HG03196 (cell line): ENCODE results near the gene ARAP3.

Experiments used
- ATAC-seq: cut with Tn5 transposase; IDR thresholded peaks from one replicate; pipeline ENCODE4 v1.9.1; 2021; ENCODE audit not compliant: unreplicated experiment

The ARAP3 gene

GRCh38 chr5:141647242-141647641 is 34.8 kb downstream of the ARAP3 start:
- no peak for ATAC-seq

- no peak for ATAC-seq
Observed at GRCh38 chr5:141646026-141646425, 36.0 kb downstream of the ARAP3 start.

GRCh38 chr5:141641634-141642267 is 40.3 kb downstream of the ARAP3 start:
- peak; percentile 48 for ATAC-seq

GRCh38 chr5:141640698-141641097 is 41.3 kb downstream of the ARAP3 start:
- ATAC-seq: no peak

- no peak for ATAC-seq
Observed at GRCh38 chr5:141640051-141640415, 42.0 kb downstream of the ARAP3 start.

GRCh38 chr5:141639357-141640050 is 42.5 kb downstream of the ARAP3 start:
- ATAC-seq: no peak

GRCh38 chr5:141638771-141639170 is 43.3 kb downstream of the ARAP3 start:
- ATAC-seq: no peak

GRCh38 chr5:141637767-141638419 is 44.1 kb downstream of the ARAP3 start:
- ATAC-seq: no peak

GRCh38 chr5:141637123-141637766 is 44.8 kb downstream of the ARAP3 start:
- ATAC-seq: peak; percentile 11

- peak; percentile 69 for ATAC-seq
Observed at GRCh38 chr5:141636413-141637122, 45.5 kb downstream of the ARAP3 start, which contains the start of the genes HDAC3 and RELL2. Gene HDAC3 (minus strand): TSS chr5:141636849. CDS start chr5:141636790, 59 bp downstream. Gene RELL2 (plus strand): TSS chr5:141636997. CDS start chr5:141638226, 1,229 bp downstream.

GRCh38 chr5:141636106-141636412 is 46.0 kb downstream of the ARAP3 start:
- ATAC-seq: no peak

- no peak for ATAC-seq
Observed at GRCh38 chr5:141635646-141636045, 46.4 kb downstream of the ARAP3 start.

GRCh38 chr5:141634720-141635119 is 47.3 kb downstream of the ARAP3 start:
- ATAC-seq: no peak

GRCh38 chr5:141633871-141634561 is 48.0 kb downstream of the ARAP3 start:
- ATAC-seq: peak; percentile 61

- ATAC-seq: no peak
Observed at GRCh38 chr5:141632650-141633049, 49.4 kb downstream of the ARAP3 start.

GRCh38 chr5:141630570-141631140 is 51.4 kb downstream of the ARAP3 start:
- no peak for ATAC-seq

GRCh38 chr5:141628175-141628788 is 53.7 kb downstream of the ARAP3 start:
- ATAC-seq: no peak

- no peak for ATAC-seq
Observed at GRCh38 chr5:141623611-141624010, 58.4 kb downstream of the ARAP3 start.

GRCh38 chr5:141623186-141623585 is 58.8 kb downstream of the ARAP3 start:
- ATAC-seq: no peak
